ENCODE results near the gene DLG2. TPM values are rescaled to one million over a fixed set of nuclear protein-coding genes. Genes with fewer than 3 reads are reported as not detected.
A peak's percentile ranks its signal among the peaks of the same experiment; 100 is the strongest.

DLG2 gene
- total RNA-seq, 1 donor from 2014 or later: 0.26 TPM

DNA sequence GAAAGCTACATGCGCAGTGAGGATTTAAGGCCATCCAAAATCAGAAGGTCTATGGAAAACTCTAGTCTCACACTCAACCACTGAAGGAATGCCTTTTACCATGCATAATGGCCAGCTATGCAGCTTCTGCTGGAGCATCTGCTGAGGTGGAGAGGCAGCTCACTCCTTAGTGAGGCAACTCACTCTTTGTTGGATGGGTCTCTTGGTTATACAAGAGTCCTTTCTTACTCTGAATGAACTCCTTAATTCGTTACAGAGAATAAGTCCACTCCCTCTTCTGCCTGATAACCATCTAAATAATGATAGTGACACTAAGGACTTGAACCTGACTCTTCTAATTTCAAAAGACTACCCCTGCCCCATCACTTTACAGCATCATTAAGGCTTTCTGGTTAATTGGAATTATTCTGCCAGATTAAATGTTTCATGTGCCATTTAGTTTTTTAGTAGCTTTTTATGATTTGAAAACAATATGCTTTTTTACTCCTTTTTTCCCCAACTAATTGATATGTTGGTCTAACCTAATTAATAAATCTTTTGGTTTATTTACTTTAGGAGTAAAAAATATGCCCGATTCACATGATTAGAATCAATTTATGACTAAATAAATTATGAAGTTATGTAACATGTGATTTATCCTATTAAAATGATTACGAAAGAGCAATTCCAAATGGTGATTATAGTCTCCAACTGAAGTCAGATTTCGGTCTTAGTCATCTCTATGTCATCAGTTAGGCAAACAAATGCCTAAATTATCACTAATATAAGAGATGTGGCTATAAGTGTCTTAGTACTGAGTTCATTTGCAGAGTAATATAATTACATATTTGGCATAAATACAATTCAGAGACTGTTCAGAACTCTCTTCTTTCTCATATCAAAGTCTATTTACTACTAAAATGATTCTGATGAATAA is 2054.3 kb downstream of the DLG2 start:
- FAIRE-seq (peak; percentile 79), DNase-seq (ENCODE audit: low read depth) (peak; percentile 89)
- Histone ChIP-seq H3K27me3 (ENCODE audit: control insufficient read depth, insufficient read depth, low read length) (no peaks in the 10 kb centered on the region), H3K36me3 (ENCODE audit: control insufficient read depth, insufficient read depth, low read length) (no peaks in the 10 kb centered on the region), H3K4me3 (ENCODE audit: low read depth, low read length) (no peak overlapping the region)
- TF ChIP-seq, protein P1, sequence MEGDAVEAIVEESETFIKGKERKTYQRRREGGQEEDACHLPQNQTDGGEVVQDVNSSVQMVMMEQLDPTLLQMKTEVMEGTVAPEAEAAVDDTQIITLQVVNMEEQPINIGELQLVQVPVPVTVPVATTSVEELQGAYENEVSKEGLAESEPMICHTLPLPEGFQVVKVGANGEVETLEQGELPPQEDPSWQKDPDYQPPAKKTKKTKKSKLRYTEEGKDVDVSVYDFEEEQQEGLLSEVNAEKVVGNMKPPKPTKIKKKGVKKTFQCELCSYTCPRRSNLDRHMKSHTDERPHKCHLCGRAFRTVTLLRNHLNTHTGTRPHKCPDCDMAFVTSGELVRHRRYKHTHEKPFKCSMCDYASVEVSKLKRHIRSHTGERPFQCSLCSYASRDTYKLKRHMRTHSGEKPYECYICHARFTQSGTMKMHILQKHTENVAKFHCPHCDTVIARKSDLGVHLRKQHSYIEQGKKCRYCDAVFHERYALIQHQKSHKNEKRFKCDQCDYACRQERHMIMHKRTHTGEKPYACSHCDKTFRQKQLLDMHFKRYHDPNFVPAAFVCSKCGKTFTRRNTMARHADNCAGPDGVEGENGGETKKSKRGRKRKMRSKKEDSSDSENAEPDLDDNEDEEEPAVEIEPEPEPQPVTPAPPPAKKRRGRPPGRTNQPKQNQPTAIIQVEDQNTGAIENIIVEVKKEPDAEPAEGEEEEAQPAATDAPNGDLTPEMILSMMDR (IDR thresholded peaks at IDR 0.05; ENCODE audit: insufficient read depth, low read length, severe bottlenecking): no peak

DNA sequence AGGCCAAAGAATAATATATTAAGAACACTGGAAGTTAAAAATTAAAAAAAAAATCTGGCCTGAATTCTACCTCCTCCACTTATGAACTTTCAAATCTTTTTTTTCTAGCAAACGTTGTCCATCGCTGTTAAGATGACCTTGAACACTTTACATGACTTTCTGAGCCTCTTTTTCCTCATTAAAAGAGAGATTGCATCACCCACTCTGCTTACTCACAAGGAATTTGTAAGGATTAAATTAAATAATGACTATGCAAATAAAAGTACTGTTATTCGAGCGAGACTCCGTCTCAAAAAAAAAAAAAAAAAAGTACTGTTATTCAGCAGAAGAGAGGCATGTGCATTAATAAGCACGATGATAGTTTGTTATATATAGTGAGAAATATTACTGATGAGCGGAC is 2055.8 kb downstream of the DLG2 start:
- TF ChIP-seq, protein P1 (IDR thresholded peaks at IDR 0.05; ENCODE audit: insufficient read depth, low read length, severe bottlenecking): no peak
- Histone ChIP-seq H3K27me3 (ENCODE audit: control insufficient read depth, insufficient read depth, low read length) (no peaks in the 10 kb centered on the region), H3K36me3 (ENCODE audit: control insufficient read depth, insufficient read depth, low read length) (no peaks in the 10 kb centered on the region), H3K4me3 (ENCODE audit: low read depth, low read length) (no peak overlapping the region)
- DNase-seq (ENCODE audit: low read depth) (peak; percentile 59), FAIRE-seq (no peak)

DNA sequence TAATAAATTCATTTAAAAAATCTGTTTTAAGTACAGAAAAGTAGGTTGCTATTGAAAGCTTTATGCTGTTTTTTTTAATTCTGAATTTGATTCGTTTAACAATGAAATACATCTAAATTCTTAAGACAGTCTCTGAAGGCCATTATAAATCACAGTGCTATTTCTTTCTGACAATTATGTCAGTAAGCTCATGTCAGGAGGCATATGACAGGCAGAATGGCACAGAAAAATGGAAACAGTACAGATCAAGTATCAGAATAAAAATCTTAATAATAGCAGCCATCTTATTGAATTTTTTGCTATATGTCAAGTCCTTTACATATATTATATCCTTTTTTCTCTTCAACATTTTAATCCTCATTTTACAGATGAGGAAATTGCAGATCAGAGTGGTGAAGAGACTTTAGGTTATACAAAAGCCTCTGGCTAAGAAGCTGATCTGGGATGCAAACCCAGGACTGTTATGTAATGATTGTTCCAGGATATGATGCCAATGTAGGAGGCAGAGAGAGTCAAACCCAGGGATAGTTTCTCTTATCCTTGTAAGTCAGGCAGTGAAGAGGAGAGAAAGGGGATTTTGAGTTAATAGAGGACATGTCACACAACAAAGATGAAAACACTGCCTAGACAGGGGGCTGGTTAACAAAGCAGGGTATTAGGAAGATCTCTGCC is 2057.9 kb downstream of the DLG2 start:
- H3K27me3 ChIP-seq (ENCODE audit: control insufficient read depth, insufficient read depth, low read length): no peaks in the 10 kb centered on the region
- FAIRE-seq (no peak), DNase-seq (ENCODE audit: low read depth) (no peak)
- H3K36me3 ChIP-seq (ENCODE audit: control insufficient read depth, insufficient read depth, low read length): no peaks in the 10 kb centered on the region
- no peak overlapping the region for H3K4me3 ChIP-seq (ENCODE audit: low read depth, low read length)
- TF ChIP-seq, protein P1 (IDR thresholded peaks at IDR 0.05; ENCODE audit: insufficient read depth, low read length, severe bottlenecking): no peak

GRCh38 chr11:83568516-83568915 is 2058.6 kb downstream of the DLG2 start:
- no peak overlapping the region for H3K4me3 ChIP-seq (ENCODE audit: low read depth, low read length)
- FAIRE-seq: no peak
- no peaks in the 10 kb centered on the region for H3K36me3 ChIP-seq (ENCODE audit: control insufficient read depth, insufficient read depth, low read length)
- no peak for DNase-seq (ENCODE audit: low read depth)
- H3K27me3 ChIP-seq (ENCODE audit: control insufficient read depth, insufficient read depth, low read length): no peaks in the 10 kb centered on the region
- TF ChIP-seq, protein P1 (IDR thresholded peaks at IDR 0.05; ENCODE audit: insufficient read depth, low read length, severe bottlenecking): no peak

GRCh38 chr11:83566950-83567349 is 2060.2 kb downstream of the DLG2 start:
- FAIRE-seq (no peak), DNase-seq (ENCODE audit: low read depth) (peak; percentile 83)
- H3K27me3 ChIP-seq (ENCODE audit: control insufficient read depth, insufficient read depth, low read length): no peaks in the 10 kb centered on the region
- no peaks in the 10 kb centered on the region for H3K36me3 ChIP-seq (ENCODE audit: control insufficient read depth, insufficient read depth, low read length)
- TF ChIP-seq, protein P1 (IDR thresholded peaks at IDR 0.05; ENCODE audit: insufficient read depth, low read length, severe bottlenecking): no peak
- no peak overlapping the region for H3K4me3 ChIP-seq (ENCODE audit: low read depth, low read length)

Measured in bronchial epithelial cell (primary cell).